Femur (tissue), 1 donor: Measurements from ENCODE around the gene GRM4.

Experiments used
- DNase-seq: peaks from one replicate; pipeline ENCODE4 v3.0.0-alpha.2; 2017

GRM4 gene

DNA sequence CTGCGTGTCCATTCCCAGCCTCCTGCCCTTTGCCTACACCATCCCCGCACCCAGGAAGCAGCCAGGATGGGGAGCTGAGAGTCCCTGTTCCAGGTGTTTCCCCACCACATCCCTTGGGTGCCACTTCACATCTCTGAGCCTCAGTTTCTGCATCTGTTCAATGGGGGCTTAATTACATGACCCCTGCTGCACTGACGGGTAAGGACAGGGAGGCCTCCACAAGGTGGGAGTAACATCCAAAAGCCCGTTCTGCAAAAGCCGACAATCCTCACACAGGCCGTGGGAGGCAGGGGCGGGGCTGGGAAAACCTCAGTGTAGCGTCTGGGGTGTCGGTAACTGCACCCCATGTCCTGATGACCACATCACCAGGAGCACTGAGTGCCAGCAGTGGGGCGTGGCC, 41.3 kb downstream of the GRM4 start:
- DNase-seq, result no peak

DNA sequence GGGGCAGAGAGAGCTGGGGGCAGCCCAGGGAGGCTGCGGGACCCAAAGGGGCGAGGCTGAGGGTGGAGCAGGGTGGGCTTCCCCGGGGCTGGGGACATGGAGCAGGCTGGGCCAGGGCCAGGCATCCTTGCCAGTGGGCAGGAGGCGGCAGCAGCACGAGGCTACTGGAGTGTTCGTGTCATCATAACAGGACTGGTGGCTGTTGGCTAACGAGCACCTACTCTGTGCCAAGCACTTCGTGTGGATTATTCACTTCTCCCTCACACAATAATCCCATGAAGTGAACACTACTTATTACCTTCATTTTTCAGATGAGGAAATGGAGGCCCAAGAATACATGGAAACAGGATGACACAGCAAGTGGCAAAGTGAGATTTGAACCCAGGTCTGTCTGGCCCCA, 41.7 kb downstream of the GRM4 start:
- DNase-seq, result no peak

DNA sequence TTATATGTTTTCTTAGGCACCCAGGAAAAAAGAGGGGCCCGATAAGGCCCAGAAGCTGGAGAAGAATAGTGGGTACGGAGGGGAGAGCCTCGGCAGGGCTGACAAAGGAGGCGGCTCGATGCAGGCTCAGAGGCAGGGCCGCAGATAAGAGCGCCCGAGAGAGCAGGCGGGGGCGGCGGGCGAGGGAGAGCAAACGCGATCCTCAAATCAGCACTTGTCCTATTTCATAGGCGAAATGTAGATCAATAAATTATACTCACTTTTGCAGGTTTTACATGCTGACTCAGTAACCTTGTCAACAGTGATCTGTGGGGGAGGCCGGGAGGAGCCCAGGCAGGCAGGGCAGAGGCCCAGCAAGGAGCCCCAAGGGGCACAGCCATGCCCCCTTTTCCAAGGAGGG, 42.6 kb downstream of the GRM4 start:
- DNase-seq, result no peak

DNA sequence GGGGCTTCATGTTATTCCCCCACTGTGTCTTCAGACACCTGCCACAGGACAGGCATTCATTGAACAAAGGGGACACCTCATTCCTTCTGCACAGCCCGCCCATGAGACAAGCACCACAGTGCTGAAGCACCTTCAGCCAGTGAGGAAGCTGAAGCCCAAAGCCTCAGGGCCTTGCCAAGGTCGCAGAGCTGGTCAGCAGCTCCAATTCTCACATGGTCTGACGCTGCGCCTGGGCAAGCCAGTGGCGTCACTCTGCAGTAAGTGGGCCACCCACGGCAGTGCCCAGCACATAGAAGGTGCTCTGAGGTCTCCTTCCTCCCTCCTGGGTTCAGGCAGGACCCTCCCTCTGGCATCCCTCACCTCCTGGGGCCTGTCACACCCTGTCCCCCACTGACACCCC, 43.2 kb downstream of the GRM4 start:
- no peak for DNase-seq

DNA sequence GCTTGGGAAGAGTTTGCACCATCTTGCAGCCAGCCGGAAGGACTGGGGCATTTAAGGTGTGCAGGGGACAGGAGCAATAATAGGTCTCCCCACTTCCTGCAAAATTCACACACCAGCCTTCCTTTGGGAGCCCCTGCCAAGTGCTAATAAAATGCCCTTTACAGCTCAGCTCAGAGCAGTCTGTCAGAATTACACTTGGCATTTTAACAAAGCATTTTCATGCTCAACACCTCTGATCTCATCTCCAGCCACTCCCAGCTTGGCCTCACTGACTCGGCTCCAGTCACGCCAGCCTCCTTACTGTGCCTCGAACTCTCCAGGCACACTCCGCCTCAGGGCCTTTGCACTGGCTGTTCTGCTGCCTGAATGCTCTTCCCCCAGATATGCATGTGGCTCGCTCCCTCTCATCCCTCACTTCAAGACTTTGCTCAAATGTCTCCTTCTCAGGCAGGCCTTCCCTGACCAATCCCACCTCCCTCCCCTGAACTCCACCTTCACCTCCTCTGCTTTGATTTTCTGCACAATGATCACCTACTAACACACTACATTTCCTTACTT, 43.7 kb downstream of the GRM4 start:
- no peak for DNase-seq

DNA sequence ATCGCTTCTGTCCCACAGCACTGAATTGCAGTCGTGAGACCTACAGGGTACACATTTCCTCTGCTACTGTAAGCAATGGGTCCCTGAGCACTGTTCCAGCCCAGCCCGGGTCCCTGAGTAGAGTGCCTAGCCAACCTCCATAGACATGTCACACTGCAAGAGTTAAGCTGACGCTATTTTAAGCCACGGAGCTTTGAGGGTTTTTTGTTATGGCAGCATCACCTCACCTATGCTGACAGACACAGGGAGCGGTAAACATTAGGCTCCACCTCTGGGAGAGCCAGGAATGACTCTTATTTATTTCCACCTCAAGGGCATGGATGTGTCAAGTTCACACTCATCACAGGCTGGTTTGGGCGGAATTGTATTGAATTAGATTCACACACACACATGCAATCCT, 45.1 kb downstream of the GRM4 start:
- no peak for DNase-seq

DNA sequence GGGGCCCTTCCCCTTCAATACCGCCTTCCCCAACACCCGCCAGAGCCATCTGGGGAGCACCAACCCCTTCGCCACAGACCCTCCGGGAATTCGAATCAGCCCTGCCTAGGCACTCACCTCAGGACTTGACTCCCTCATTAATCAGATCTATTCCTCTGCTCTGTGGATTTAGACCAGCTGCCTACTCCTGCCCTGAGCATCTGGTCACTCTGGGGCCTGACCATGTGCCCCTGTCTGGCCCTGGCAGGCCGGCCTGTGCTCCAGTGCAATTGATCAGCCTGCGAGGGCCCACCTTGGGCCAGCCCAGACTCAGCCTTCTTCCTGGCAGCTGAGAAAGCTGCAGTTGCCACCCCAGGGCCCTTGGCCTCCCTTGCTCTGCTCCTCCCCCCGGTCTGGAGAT, 46.0 kb downstream of the GRM4 start:
- DNase-seq, result no peak

DNA sequence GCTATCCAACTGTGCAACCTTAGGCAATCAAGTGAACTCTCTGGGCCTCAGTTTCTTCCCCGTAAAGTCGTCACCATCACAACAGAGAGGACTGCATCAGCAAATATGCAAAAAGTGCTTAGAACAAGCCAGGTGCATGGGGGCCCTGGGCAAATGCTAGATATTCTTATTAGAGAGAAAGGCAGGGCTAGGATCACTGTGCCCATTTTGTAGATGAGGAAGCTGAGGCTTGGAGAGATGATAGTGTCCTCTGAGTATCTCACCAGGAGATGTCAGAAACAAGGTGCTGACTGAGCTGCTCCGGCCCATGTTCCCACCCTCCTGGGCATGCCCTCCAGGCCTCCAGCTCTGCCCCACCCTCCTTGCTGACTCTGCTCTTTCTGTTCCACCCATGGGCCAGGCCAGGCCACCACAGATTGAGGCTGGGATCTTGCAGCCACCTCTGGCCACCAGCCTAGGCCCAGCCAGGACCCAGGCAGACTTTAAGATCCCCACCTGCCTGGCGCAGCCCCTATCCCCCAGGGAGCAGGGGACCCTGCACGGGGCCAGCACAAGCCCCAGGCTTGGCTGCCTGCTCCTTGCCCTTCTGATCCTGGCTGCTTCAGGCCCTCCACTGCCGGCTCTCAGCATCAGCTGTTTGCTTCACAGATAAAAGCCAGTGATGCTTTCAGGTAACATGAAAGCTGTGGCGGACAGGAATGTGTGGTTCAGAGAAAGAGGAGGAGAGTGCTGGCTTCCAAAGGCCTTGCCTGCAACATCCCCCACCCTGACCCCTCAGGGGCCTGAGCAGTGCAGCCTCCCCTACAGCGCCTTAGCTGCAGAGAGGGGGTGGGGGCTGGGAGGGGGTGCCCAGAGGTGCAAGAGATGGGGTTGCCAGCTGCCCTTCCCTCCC, 47.6 kb downstream of the GRM4 start:
- no peak for DNase-seq

DNA sequence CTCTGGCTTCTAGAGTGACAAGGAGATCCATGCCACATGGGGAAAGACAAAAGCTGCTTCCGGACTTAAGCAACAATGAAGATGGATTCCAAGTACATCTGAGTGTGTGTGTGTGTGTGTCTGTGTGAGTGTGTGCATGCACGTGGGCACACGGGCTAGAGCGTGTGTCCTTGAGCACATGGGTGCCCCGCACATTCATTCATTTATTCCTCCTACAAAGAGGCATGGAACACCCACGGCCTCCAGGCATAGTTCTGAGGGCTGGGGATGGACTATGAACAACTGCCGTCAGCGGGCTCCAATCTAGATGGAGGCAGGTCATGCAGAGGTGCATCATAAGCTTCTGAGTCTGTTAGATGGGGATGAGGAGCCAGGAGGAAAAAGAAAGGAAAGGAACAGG, 49.1 kb downstream of the GRM4 start:
- DNase-seq, result no peak

DNA sequence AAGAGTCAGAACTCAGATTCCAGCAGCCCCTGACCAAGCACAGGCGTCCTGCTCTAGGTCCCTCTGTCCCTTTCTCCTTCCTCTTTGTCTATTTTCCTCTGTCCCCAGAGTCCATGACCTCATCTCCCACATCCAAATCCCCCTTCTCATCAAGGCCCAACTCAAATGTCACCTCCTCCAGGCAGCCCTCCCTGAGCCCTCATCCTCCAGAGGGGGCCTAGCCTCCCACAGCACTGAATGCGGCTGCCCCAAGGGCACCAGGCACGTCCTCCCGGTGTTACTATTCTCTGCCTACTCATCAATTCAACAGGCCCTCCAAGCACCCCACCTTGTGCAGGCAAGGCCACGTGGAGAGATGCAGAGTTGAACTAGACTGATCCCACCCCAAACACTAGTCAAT, 49.7 kb downstream of the GRM4 start:
- no peak for DNase-seq

DNA sequence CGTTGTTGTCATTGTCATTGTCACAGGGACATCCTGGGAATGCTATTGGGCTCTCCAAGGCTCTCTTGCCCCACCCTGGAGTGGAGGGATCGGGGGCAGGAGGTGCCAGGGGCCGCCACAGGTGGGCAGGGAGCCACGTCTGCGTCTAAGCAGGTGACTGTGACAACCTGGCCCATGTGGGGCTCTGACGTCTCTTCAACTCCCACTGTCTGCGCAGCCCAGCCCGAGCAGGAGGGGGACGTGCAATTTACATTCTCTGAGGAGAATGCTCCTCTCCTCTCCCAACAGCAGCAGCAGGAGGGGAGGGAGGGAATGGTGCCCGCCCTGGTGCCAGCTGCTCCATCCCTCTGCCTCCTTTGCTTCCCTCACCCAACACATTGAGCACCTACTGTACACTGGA, 50.1 kb downstream of the GRM4 start:
- DNase-seq, result no peak

DNA sequence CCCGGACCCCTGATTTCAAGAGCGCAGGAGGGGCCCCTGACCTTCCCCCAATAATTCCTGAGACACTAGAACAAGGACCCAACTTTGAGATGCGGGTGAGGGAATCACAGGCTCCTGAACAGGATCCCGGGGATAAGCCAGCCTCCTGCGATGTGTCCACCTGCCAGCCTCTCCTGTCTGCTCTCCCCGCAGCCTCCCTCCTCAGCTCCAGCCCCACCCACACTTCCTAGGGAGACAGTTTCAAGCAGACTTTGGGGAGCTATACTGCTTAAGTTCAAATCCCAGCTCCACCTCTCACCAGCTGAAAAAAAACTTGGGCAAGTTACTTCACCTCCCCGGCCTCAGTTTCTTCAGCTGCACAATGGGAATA, 50.8 kb downstream of the GRM4 start:
- DNase-seq, result no peak

DNA sequence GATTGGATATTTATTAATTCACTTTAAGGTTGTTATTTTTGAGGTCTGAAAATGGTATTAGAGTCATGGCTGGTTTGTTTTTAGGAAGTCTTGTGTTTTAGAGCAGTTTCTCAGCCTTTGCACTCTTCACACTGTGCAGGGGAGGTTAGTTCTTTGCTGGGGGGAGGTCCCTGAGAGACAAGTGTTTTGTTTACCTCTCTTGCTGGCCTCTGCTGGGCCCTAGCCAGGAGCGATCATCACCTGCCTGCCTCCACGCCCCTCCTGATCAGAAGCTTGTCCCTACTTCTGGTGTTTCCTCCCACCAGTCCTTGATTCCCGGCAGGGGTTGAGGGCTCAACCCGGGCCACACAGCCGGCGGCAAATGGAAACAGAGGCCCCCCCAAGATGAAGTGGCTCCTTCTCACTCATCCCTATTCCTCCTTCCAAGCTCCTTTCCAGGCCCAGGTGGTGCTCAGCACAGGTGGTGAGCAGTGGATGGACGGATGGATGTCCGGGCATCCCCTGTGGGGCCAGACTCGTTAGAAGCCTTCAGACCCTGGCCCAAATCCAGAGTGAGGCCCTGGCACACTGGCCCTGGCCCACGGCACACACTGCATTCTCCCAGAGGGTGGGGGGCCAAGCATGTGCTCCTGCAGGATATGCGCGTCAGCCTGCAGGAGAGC, 51.3 kb downstream of the GRM4 start:
- no peak for DNase-seq

DNA sequence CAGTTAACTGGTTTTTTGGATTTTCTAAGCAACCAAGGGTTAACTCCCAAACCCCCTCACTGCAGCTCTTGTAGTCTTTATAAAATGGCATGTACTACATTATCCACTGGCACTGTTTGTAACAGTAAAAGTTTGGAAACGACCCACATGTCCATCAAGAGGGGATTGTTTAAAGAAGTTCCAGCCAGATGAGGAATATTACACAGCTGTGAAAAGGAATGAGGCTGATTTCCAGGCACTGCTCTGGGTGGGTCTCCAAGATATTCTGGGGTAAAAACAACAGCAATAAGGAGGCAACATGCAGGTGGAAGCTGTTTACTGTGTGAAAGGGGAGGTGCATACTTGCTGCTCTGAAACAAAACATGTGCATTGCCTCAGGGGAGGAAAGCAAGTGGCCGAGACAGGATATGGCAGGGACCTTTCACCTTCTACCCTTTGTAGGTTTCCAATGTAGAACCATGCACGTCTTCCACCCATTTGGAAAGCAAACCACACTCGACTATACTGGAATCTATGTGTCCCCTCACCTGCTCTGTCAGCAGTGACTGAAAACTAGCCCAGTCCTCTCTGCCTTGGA, 51.9 kb downstream of the GRM4 start:
- DNase-seq, result no peak

DNA sequence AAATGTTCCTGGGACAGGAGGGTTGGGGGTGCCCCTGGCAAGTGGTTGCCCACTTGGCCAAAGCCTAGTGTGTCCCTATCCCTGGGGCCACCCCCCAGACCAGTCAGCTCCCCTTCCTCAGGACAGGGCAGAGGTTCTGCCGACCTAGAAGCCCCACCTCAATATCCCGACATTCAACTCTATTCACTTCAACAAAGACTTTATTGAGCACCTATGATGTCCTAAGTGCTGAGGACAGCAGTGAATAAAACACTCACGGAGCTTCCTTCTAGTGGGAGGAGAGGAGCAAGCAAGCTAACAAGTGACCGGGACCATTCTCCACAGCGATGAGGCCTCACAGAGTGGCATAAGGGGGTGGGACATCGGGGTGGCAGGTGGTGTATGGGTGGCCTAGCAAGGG, 52.7 kb downstream of the GRM4 start:
- DNase-seq, result no peak

DNA sequence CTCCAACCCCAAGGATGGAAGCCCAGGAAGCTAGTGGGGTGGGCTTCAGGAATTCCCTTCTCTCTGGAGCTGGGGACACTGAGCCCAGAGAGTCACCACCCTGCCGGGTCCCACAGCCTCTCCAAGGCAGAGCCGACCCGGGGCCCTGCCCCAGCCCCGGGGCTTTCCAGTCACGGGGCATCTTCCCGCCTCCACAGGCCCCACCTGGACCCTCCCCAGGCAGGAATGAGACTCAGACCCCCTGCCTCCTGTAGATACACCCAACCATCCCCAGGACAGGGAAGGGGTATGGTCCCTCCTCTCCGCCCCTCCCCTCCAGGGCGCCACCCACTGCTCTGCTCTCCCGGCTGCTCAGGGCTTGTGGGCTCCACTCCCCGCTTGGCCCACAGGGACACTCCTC, 53.3 kb downstream of the GRM4 start:
- DNase-seq, result no peak

DNA sequence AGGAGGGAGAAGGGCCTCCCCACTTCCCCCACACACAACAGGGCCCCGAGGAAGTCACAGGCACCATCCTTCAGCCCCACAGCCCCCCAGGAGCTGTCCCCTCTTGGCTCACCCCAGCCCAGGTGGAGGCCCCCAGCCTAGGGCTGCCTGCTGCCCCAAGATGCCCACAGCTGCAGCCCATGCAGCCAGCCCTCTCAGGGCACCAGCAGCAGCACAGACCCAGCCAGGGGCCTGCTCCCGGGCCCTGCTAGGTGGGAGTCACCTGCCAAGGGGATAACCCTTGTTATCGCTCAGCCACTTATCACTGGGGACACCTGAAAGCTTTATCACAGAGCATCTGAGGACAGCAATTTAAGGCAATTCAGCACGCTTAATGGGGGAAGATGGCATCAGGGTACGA, 55.0 kb downstream of the GRM4 start:
- DNase-seq, result no peak

DNA sequence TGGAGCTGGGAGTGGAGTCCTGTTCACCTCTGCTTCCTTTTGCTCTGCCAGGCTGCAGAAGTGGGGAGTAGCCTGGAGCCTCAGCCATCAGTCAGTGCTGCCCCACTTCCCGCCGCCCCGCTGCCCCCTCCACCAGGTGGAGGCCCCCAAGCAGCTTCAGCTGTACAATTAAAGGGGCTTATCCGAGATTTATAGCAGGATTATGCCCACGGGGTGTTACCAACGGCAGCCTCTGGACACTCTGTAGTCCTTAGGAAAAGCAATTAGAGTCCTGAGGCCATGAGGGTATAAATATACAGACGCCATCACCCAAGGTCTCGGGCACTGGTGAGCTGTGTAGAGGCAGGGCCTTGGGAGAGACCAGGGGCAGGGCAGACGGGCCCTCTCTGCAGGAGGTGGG, 55.4 kb downstream of the GRM4 start:
- DNase-seq, result no peak

DNA sequence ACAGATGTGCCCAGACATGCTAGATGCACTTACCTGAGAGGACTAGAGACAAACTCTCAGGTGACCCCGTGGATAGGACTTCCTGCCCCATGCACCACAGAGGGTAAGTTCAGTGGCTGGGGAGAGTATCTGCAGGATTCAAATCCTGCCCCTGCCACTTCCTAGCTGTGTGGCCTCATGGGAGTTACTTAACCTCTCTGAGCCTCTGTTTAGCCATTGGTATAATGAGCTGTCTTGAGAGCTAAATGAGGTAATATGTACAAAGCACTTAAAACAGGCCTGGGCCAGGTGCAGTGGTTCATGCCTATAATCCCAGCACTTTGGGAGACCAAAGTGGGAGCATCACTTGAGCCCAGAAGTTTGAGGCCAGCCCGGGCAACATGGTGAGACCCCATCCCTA, 59.3 kb downstream of the GRM4 start:
- DNase-seq, result no peak

DNA sequence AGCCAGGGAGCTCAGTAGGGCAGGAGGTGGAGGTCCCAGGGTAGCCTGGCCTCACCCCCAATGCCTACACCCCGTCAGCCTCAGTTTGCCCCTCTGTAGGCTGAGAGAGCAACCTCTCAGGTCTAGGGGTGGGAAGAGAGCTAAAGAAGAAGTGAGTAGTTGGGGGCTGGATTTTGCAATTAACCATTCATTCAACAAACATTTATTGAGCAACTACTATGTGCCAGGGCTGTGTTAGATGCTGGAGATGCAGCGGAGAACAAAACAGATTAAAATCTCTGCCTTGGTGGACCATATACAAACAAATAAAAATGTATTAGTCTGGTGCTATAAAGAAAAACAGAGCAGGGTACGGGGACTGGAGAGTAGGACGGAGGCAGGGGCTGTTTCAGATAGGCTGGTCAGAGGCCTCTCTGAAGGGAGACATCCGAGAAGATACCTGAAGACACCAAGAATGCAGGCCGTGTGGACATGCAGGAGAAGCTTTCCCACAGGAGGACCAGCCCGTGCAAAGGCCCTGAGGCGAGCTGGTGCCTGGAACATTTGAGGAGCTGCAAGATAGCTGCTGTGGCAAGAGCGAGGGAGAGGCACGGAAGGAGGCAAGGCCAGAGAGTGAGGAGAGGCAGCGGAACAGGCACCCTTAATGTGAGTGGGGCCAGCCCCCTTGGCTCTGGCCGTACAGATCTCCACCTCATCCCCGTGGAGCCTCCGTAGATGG, 60.3 kb downstream of the GRM4 start:
- DNase-seq, result no peak

DNA sequence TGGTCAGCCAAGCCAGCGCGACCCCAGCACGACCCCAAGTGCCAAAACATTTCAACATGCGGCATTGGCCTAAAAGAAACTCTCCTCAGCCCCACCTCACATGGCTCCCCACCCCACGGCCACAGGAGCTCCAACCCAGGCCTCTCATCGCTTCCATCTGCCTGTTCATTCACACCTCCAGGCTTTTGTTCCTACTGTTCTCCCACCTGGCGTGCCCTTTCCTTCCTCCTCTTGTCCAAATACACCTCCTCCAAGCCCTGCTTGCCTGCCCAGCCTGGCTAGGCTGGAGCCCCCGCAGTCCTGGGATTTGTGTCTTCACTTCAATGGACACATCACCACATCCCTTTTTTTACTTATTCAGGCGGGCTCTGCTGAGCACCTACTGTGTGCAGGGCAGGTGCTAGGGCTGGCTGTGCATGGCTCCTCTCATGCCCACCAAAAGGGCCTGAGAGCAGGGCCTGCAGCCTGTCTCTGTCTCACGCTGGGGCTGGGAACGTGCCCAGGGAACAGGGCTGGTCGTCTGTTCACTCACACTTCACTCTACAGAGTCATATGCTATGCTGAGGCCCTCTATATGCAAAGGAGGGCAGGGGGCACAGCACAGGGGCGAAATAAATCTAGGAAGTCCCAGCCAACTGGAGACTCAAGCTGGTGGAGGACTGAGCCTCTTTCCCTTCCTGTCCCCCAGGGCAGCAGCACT, 61.1 kb downstream of the GRM4 start:
- DNase-seq, result no peak

DNA sequence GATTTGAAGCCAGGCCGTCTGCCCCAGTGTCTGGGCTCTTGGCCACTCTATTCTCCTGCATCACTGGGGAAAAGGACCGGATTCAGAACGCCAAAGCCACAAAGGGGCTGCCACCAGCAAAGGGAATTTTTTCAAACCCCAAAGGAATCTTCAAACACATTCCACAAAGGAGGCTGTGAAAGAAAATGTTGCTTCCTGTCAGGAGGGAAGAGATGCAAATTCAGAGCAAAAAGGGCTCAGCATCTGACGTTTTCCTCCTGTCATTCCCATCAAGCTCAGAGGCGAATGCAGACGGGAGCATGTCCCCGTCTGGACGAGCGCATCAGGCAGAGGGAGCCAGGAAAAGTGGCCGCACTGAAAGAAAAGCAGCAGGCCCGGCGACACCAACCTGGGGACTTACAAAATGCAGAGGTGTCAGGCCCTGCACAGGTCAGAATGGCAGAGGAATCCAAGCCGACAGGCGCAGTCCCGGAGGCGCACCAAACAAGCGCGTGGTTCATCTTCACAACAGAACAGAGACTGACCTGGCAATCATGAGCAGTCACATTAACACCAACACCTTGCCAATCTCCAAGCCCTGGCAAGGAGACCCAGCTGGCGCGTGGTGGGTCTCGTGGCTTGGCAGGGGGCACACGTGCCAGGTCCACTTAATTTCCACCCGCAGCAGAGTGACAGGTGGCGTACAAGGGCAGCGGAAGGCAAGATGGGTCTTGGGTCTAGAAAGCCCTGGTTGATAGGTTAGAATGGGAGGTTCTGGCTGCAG, 62.8 kb downstream of the GRM4 start:
- DNase-seq, result no peak
